GM21529 (cell line): ENCODE data around the gene C1QTNF9B.
"Not testable (repeated sequence)": the region's sequence is repeated elsewhere in the genome, so short reads cannot be mapped to it uniquely, and the experiment has no call there.

Experiments
- ATAC-seq: cut with Tn5 transposase; IDR thresholded peaks from one replicate; pipeline ENCODE4 v1.9.1; 2021; ENCODE audit not compliant: unreplicated experiment

The C1QTNF9B gene

DNA sequence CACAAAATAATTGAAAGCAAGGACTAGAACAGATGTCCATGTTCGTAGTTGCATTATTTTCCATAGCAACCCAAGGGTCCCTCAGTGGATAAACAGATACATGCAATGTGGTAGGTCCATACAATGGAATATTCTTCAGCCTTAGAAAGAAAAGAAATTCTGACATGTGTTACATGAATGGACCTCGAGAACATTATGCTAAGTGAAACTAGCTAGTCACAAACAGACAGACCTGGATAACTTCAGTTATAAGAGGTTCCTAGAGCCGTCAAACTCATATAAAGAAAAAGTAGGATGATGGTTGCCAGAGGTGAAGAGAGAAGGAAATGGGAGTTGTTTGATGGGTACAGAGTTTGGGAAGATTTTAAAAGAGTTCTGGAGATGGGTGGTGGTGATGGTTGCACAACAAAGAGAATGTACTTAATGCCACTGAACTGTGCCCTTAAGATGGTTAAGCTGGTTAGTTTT, at the start of gene C1QTNF9B:
Gene C1QTNF9B, minus strand, starts transcription at position 51 of the 468 bp plus-strand sequence.
- not testable (repeated sequence) for ATAC-seq

DNA sequence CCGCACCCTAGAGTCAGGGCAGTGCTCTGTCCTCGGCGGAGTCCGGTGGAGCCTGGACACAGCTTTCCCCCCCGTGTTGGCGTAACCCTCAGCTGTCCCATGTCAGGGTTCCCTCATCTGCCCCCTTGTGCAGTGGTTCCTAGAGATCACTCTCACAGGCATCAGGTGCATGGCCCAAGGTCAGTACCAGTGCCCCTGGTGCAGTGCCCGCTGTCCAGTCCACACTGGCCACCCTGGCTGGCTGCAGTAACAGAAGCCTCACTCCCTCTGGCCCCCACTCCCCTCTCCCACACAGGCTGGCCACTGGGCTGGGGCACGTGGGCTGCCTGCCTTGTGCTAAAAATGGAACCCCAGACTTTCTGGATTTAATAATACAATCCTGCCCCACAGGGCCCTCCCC, 49.6 kb upstream of the C1QTNF9B start:
- ATAC-seq = no peak

DNA sequence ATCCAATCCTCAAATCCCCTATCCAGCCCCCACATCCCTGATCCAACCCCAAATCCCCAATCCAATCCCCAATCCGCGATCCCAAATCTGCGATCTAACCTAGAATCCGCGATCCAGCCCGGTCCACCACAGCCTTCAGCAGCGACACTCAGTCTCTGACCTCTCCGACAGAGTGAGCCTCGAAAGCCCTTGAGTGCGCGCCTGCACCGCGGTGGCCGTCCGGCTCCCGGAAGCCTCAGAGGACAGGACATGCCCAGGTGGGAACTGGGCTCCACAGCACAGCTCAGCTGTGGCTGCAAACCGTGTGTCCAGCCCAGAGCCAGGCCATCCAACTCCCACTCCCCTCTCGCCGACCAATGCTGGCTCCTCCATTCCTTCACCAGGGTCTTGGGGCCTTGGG, 48.8 kb upstream of the C1QTNF9B start:
- ATAC-seq = no peak

DNA sequence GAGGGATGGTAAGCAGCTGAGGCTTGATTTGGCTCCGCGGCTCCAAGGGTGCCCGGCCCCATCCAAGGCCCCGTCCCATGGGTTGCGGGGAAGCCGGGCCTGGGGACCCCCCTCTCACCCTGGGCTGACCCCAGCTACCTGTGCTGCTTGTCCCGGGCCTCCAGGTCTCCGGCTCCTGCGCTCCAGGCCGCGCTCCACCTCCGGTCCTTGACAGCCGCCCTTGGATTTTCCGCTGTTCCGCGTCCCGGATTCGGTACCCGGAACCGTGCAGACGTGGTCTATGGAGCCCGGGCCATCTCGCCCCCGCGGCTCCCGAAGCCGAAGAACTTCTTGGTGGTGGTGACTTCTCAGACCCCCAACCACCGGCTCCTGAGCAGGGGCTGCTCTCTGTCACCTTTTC, 48.3 kb upstream of the C1QTNF9B start:
- ATAC-seq = no peak

DNA sequence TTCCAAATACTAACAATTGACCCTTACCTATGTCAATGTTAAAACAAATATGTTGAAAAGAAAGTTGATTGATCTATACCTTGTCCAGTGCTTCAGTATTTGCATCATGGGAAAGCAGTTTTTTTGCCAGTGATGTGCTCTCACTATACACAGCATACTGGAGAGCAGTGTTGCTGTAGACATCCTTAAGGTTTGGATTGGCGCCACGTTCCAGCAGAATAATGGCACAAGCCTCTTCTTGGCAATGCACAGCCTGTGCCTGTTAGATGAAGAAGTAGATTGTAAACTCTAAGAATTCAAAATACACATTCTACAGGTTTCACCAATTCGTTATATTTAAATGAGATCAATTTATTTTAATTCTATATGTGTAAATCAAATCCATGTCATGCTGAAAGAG, 43.9 kb upstream of the C1QTNF9B start:
- no peak for ATAC-seq

DNA sequence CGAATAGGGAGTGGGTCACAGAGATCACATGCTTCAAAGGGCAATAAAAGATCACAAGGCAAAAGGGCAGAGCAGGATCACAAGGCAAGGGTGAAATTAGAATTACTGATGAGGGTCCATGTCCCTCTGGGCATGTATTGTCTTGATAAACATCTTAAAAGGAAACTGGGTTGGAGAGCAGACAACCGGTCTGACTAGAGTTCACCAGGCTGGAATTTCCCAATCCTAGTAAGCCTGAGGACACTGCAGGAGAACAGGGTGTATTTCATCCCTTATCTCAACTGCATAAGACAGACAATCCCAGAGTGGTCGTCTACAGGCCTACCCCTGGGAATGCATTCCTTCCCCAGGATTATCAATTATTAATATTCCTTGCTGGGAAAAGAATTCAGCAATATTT, 42.4 kb upstream of the C1QTNF9B start:
- not testable (repeated sequence) for ATAC-seq

DNA sequence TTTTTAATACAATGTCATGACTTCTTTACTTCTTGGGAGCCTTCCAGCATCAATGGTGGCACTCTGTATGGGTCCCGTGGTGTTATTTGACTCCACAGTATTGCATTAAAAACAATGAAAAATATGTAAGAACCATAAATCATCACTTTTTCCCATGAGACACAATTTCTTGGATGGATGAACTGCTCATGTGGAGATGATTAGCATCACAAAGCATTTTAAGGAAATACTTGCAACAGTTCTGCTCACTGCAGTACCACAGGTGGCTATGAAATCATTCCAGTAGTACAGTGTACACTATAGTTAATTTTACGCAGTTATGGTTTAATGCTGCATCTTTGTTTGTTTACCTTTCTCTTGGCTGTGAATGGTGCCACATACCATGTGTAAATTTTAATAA, 37.2 kb upstream of the C1QTNF9B start:
- ATAC-seq = no peak

DNA sequence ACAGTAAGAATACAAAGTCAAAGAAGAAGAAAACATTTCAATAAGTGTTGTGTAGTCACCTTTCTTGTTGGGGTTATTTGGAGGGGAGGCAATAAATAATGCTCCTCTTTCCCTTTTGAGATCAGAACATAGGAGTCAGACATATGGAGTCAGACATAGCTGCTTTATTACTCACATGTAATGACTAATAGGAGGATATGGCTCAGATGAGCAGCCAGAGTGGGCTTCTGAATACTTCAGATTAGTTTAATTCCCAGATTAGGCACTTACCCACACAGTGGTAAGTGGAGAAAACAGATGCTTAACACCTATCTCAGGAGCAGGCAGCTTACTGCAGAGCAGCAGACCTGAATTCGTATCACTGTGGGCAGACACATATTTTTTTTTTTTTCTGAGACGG, 31.7 kb upstream of the C1QTNF9B start:
- no peak for ATAC-seq

DNA sequence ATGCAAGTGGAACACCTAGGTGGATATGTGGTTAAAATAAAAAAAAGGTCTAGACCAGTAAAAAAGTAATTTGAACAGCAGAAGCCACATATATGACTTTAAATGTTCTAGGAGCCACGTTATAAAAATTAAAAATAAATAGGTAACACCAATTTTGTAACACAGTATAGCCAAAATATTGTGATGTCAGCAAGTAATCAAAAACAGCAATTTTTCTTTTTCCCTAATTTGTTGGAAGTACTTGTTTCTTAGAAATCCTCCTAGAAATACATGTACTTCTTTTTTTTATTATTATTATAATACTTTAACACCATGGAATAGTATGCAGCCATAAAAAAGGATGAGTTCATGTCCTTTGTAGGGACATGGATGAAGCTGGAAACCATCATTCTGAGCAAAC, 25.7 kb upstream of the C1QTNF9B start:
- ATAC-seq = no peak

DNA sequence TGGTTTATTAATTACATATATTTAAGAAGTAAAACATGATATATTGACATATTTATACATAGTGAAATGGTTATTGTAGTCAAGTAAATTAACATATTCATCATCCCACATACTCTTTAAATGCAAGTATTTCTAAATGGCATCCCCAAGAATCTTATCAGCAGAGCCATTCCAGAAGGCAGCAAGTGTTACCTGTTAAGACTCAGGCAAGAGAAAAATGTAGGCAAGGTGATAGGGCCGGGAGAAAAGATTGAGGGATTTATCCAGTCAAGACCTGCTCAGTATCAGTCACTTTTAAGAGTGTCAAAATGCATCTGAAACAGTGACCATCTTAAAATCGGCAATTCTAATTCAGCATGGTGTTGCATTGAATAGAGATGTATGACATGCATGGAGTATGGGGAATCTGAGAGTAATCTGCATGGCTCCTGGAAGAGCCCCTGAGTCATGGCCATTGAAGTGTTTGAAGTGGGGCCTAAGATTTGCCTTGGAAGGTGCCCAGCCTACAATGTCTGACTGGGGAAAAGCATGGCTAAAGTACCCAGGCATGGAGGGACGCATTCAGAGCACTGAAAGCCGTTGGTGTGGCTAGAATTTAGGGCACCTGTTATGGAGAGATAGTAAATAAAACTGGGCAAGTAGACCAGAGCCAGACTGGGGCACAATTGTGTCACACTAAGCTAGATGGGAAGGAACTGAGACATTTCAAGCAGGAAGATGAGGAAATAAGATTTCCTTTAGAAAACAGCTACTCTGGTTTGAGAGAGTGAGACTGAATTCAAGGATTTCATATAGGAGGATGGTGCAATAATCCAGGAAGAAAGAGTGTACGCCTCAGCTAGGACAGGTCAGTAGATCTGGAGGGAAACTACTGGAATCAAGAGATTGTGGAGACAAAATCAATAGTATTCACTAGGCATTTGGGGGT, 25.0 kb upstream of the C1QTNF9B start:
- no peak for ATAC-seq

DNA sequence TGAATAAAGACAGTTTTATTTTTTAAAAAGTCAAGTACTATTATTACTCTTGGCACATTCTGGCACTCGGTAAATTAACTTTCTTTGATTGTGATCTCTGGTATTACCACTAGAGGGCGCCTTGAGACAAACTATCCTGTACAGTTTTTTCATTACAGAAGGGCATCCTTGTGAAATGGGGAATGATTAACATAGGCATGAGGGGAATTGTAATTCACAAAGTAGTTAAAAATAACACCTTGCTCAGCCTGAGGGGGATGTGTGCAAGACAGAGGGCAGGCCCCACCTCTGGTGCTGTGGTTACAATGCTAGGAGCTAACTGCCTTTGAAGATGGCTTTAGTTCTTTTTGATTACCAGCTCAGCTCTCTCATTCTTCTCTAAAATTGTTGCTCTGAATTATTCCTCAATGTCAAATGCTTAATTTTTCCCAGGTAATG, 24.2 kb upstream of the C1QTNF9B start:
- no peak for ATAC-seq

DNA sequence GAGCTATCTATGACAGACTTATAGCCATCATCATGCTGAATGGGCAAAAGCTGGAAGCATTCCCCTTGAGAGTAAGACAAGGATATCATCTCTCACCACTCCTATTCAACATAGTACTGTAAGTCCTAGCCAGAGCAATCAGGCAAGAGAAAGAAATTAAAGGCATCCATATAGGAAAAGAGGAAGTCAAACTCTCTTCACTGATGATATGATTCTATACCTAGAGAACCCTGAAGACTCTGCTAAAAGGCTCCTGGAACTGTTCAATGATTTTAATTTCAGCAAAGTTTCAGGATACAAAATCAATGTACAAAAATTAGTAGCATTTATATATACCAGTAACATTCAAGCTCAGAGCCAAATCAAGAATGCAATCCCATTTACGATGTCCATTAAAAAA, 21.7 kb upstream of the C1QTNF9B start:
- ATAC-seq = no peak

DNA sequence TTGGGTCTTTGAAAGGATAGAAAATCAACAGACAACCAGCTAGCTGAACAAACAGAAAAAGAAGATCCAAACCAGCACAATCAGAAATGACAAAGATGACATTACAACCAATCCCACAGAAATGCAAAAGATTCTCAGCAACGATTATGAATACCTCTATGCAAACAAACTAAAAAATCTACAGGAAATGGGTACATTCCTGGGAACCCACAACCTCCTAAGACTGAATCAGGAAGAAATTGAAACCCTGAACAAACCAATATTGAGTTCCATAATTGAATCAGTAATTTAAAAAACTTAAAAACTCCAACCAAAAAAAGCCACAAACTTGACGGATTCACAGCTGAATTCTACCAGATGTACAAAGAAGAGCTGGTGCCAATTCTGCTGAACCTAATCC, 20.9 kb upstream of the C1QTNF9B start:
- no peak for ATAC-seq

DNA sequence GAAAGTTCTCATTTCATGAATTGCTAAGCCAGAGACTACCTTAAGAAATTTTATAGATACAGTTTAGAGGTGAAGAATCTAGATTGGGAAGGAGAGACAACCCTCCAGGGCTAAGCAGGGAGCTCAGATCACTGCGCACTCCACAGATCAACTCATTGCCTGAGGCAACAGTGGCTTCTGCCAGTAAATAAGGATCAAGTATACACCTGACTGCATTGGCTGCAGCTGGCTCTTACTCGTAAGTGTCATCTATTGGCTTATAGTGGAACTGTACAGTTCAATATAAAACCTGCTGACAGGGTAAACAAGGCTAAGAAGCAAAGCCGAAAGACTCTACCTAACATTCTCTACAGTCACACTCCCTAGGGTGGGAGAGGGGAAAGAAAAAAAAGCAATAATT, 18.0 kb upstream of the C1QTNF9B start:
- ATAC-seq = no peak

DNA sequence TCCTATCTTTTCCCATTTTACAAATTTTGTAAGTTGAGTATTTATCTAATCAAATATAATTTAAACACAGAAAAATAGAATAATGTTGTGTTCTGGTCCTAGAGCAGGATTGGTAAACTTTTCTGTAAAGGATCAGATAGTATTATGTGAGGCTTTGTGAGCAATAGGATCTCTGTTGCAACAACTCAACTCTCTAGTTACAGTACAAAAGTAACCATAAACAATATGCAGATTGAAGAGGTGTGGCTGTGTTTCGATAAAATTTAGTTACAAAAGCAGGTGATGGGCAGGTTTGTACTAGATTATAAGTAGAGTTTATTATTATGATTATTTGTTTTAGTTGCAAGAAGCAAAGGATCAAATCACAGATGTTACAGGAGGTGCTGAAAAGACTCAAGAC, 15.2 kb upstream of the C1QTNF9B start:
- no peak for ATAC-seq

DNA sequence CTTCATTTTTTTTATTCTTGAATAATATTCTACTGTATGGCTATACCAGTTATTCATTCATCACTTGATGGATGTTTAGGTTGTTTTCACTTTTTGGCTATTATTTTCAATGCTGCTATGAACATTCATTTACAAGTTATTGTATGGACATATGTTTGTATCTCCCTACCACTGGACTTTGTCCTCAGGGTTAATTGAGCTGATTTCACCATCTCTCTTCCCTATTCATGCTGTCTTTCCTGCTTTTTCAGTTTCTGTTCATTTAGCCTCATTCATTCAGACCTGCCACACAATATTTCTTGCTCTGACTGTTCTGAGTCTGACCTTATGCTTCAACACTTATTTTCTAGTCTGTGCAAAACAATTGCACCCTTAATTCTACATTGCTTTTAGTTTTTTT, 12.3 kb upstream of the C1QTNF9B start:
- no peak for ATAC-seq

DNA sequence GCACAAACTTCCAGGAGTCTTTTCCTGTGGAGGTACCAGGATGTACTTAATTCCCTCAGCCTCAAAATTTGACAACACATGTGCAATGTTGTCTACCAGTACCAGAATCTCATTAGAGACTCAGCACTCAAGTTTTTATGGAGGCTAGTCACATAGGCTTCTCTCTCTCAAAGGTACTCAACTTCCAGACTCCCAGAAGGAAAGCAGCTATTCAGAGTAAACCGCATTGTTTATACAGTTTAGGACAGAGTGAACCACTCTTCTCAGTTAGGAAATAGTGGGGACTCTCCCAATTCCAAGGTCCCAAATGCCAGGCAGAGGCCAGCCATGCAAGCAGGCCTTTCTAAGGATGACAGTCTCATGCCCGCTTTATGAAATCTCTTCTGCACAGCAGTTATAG, 8.5 kb upstream of the C1QTNF9B start:
- ATAC-seq = no peak

DNA sequence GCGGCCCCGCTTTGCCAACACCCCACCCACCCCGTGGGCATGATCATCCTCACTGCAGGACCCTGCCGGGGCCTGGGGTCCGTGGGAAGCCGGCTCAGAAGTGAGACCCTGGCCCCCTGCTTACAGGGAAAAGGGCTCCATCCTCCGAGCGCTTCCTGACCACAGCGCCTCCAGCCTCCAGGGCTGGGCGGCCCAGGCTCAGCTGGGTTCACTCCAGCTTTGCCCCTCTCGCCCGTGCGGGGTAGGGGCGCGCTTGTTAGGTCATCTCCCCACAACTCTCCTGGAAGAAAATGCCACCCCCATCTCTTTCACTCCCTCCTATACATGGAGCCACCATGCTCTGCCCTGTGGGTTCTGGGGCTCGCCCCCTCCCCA, 6.6 kb upstream of the C1QTNF9B start:
- no peak for ATAC-seq

DNA sequence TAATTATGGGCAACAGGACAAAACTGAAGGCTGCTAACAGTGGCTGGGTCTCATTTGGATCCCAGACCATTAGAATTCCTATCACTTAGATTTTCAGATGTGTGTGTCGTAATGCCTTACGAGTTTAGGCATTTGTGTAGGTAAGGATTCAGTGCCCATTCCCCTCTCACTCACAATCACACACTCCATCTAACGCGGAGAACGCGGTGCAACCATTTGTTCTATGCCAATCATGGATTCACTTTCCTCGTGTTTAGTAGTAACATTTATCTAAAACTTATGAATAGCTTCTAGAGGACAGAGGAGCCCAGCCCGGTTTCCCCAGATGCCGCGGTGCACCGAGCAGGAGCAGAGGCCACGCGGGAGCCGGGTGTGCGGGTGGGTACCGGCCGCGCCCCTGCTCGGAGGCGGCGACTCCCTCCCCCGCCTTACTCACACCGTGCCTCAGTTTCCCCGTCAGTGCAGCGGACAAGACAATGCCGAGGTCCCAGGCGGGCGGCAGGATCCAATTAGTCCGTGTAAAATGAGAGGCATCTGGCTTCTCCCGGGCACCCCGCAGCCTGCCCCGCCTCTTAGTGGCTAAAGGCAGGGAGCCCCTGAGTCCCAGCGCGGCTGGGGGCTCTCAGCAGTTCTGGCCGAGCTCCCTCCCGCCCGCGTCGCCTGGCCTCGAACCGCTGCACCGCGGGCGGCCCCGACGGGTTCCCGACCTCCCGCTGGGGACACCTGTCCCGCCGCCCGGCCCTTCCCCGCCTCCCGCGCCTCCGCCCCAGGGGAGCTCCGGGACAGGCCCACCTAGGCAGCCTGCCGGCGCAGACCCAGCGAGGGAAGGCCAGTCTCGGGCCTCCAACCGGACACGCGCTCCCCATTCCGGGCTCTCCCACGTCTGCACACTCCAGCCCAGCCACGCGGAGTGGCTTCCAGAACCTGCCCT, 5.9 kb upstream of the C1QTNF9B start:
- ATAC-seq = no peak

DNA sequence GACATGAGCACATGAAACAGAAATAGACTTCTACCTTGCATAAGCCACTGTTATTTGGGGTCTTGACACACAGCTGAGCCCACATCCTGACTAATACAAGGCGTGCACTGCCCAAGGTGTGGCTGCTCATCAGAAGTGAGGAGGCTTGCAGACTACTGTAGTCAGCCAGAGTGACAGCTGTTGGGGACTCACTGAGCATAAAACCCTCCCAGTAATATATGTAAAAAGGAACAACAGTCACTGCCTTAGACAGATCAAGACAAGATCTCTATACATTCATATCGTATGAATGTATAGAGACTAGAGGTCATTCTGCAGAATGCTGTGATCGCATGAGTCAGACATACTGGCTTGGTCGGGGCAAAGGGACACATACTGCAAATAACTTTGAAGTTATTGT, 4.1 kb upstream of the C1QTNF9B start:
- no peak for ATAC-seq

DNA sequence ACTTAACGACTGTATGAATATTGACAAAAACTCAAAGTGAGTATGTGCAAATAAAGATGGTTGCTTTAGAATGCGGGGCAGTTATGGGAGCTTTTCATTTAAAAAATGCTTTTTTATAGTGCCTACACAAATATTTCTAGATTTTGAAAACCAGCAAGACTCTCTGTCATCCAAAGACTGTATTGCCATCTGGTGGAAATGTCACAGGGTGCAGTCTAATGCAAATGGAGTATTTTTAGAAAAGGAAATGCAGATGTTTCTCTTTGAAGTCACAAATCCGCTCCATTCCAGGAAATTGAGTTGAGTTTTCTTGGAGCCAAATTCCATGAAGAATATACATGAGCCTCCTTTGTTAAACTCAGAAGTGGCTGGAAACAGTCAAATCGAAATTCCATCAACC, 2.3 kb upstream of the C1QTNF9B start:
- no peak for ATAC-seq

DNA sequence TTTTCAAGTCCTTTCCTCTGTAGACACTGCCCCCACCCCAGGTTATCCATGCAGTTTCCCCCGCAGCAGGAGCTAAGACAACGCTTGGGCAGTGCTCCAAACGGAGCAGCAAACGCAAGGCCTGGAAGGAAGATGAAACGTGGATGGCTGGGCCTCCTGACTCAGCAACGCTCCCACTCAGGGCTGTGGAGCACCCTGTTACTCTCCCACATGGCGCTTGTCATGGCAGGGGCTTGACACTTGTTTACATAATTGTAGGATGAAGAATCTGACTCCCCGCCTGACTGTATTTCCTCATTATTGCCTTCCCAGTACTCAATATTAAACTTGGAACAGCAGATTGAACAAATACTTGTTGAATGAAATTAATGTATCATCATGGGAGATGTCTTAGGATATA, 799 bp upstream of the C1QTNF9B start:
- ATAC-seq = no peak
